Lung (tissue), 12 donors: ENCODE results near the gene SYTL3. TPM values are rescaled to one million over a fixed set of nuclear protein-coding genes. Genes with fewer than 3 reads are reported as not detected.

Experiments
- ATAC-seq: fragments of 200-7000 bp; cut with Tn5 transposase; one replicate; pipeline ENCODE4 v1.9.1; 2020; ENCODE audit warnings: moderate number of reproducible peaks; ENCODE audit not compliant: insufficient read depth, low FRiP score
- DNase-seq, 3 donors: peaks; one replicate each; pipeline ENCODE4 v3.0.0-alpha.2; 2013 to 2017
- H3K27ac ChIP-seq, 2 donors: one replicate each; pipeline ENCODE4 v1.5.1; 2013; ENCODE audit warnings: mild to moderate bottlenecking in 2 of 2, moderate library complexity in 2 of 2, control low read depth in 1 of 2, inconsistent platforms in 1 of 2, low read depth in 1 of 2, low read length in 1 of 2
- H3K27me3 ChIP-seq, 3 donors: one replicate each; pipeline ENCODE4 v1.5.1; 2013; ENCODE audit warnings: low read length in 2 of 3; ENCODE audit not compliant: control insufficient read depth in 3 of 3, insufficient read depth in 3 of 3
- H3K36me3 ChIP-seq, 4 donors: one replicate each; pipeline ENCODE4 v1.5.1; 2013; ENCODE audit warnings: low read length in 4 of 4, mild to moderate bottlenecking in 1 of 4, moderate library complexity in 1 of 4; ENCODE audit not compliant: control insufficient read depth in 4 of 4, insufficient read depth in 4 of 4
- H3K4me1 ChIP-seq, 5 donors: one replicate each; pipeline ENCODE4 v1.5.1; 2013; ENCODE audit warnings: low read length in 5 of 5, mild to moderate bottlenecking in 2 of 5, moderate library complexity in 1 of 5; ENCODE audit not compliant: control insufficient read depth in 5 of 5, insufficient read depth in 5 of 5
- H3K4me3 ChIP-seq: one replicate; pipeline ENCODE4 v1.5.1; 2013; ENCODE audit warnings: mild to moderate bottlenecking, control low read depth, moderate library complexity
- H3K9ac ChIP-seq, 2 donors: one replicate each; pipeline ENCODE4 v1.5.1; 2013; ENCODE audit warnings: low read length in 2 of 2, control low read depth in 1 of 2; ENCODE audit not compliant: insufficient read depth in 1 of 2
- H3K9me3 ChIP-seq, 4 donors: one replicate each; pipeline ENCODE4 v1.5.1; 2013; ENCODE audit warnings: low read length in 3 of 4, mild to moderate bottlenecking in 1 of 4, moderate library complexity in 1 of 4; ENCODE audit not compliant: control insufficient read depth in 4 of 4, insufficient read depth in 3 of 4
- WGBS, 2 donors: extraction: QIAGEN DNeasy Blood & Tissue Kit; methylation state at CpG; one replicate each; pipeline ENCODE4 v1.1.7; 2013; 5-methylcytosine and 5-hydroxymethylcytosine counted together
- polyA plus RNA-seq, 2 donors: library from polyadenylated mRNA; stranded (reverse); fragments of 200-250 nt; gene quantifications; one replicate each; pipeline ENCODE4 v1.2.1, GENCODE V29; 2013
- total RNA-seq, 2 donors: library from RNA; depleted of rRNA in 1 of 2; stranded (reverse); fragments of >200 nt in 1 of 2; gene quantifications; one replicate each; pipeline ENCODE4 v1.2.1, GENCODE V29; 2014 to 2021
- TF ChIP-seq, protein P1 (sequence below): IDR thresholded peaks from 2 replicates; pipeline ENCODE4 v1.5.1; 2012; ENCODE audit warnings: mild to moderate bottlenecking; ENCODE audit errors: control extremely low read depth, extremely low read depth
- donor health status: control.
- donor health status: control.
- donor health status: Bipolar disorder and iron deficiency.
- donor health status: healthy.
- donor health status: DM: yes; HTN: yes; CAD: no.

Gene SYTL3
- total and polyA plus RNA-seq, 4 donors = 6.5 to 20.0 (median 15.6) TPM

DNA sequence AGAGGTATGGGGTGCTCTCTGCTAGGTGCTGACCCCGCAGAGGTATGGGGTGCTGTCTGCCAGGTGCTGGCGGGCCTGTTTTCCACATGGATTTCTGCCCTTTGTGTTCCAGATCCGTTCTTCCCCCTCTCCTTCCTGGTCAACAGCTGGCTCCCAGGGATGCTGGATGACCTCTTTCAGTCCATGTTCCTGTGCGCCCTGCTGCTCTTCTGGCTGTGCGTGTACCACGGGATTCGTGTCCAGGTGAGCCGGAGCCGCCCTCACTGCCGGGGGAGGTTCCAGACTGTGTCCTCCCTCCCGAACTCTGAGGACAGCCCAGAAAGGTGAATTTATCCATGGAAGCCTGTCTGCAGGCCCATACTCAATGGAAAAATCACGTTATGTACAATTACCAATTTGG, 41.6 kb upstream of the SYTL3 start:
- DNase-seq = no peak
- Histone ChIP-seq H3K27me3 (no peaks in the 10 kb centered on the region), H3K9me3 (peaks cover 0 to 2% (median 0%) of the 10 kb centered on the region in 4 donors), H3K36me3 (peaks cover 3 to 44% (median 9%) of the 10 kb centered on the region in 4 donors), H3K27ac (no peak overlapping the region), H3K9ac (no peak overlapping the region), H3K4me3 (no peak overlapping the region), H3K4me1 (peaks cover 0 to 16% (median 13%) of the 10 kb centered on the region in 5 donors)
- WGBS, 2 donors = 96 to 98% methylated on average over 12 of the region's 12 CpGs
- ATAC-seq = no peak
- TF ChIP-seq, protein P1, sequence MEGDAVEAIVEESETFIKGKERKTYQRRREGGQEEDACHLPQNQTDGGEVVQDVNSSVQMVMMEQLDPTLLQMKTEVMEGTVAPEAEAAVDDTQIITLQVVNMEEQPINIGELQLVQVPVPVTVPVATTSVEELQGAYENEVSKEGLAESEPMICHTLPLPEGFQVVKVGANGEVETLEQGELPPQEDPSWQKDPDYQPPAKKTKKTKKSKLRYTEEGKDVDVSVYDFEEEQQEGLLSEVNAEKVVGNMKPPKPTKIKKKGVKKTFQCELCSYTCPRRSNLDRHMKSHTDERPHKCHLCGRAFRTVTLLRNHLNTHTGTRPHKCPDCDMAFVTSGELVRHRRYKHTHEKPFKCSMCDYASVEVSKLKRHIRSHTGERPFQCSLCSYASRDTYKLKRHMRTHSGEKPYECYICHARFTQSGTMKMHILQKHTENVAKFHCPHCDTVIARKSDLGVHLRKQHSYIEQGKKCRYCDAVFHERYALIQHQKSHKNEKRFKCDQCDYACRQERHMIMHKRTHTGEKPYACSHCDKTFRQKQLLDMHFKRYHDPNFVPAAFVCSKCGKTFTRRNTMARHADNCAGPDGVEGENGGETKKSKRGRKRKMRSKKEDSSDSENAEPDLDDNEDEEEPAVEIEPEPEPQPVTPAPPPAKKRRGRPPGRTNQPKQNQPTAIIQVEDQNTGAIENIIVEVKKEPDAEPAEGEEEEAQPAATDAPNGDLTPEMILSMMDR = no peak

GRCh38 chr6:158609455-158610155, 40.2 kb upstream of the SYTL3 start:
- DNase-seq (no peak), ATAC-seq (no peak)
- Histone ChIP-seq H3K36me3 (peaks cover 3 to 40% (median 9%) of the 10 kb centered on the region in 4 donors), H3K27ac (no peak overlapping the region), H3K9ac (no peak overlapping the region), H3K9me3 (peaks cover 0 to 2% (median 0%) of the 10 kb centered on the region in 4 donors), H3K4me1 (peaks cover 0 to 16% (median 13%) of the 10 kb centered on the region in 5 donors), H3K27me3 (no peaks in the 10 kb centered on the region), H3K4me3 (no peak overlapping the region)
- TF ChIP-seq, protein P1 = no peak
- 93 to 97% methylated on average over 13 of the region's 13 CpGs for WGBS, 2 donors

DNA sequence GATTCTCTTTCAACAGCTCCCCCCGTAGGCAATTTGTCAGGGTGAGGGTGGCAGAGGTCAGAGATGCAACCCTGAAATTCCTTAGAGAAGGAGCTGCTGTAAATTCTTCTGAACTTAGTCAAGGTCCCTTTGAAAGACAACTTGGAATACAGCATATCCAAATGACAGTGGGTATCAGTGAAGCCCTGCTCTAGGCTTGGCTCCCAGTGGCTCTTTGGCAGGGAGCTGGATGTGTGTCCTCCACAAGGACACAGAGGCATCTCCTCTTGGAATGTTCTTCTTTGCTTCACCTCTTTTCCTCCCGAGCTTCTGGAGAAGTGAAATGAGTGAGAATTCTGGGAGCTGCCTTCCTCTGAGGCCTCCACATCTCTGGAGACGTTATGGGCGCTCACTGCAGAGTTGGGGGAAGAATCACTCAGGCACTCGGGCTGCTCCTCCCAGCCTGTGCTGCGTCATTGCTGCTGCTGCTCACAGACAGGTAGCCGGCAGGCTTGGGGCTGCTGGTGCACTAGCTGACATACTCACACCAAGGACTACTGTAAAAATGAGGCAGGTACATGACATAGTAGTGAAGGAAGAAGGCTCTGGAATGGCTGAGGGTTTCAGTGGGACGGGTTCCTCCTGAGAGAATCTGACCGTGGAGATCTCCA, 39.4 kb upstream of the SYTL3 start:
- H3K9ac ChIP-seq = no peak overlapping the region
- H3K4me1 ChIP-seq = peaks cover 0 to 16% (median 13%) of the 10 kb centered on the region in 5 donors
- TF ChIP-seq, protein P1 = no peak
- no peaks in the 10 kb centered on the region for H3K27me3 ChIP-seq
- no peak overlapping the region for H3K27ac ChIP-seq
- H3K4me3 ChIP-seq = no peak overlapping the region
- DNase-seq = no peak
- no peak for ATAC-seq
- H3K9me3 ChIP-seq = peaks cover 0 to 2% (median 0%) of the 10 kb centered on the region in 4 donors
- H3K36me3 ChIP-seq = peaks cover 3 to 40% (median 9%) of the 10 kb centered on the region in 4 donors
- WGBS, 2 donors = 78 to 88% methylated on average over 9 of the region's 9 CpGs
